ENCODE data around the gene LIME1.

- no peak for TF ChIP-seq CTCF (IDR thresholded peaks at IDR 0.05; ENCODE audit: control extremely low read depth in 1 of 3, insufficient read depth in 1 of 3, low read depth in 1 of 3, low read length in 3 of 3)
- no peak for TF ChIP-seq RNF2 (IDR thresholded peaks at IDR 0.05; ENCODE audit: borderline replicate concordance, low read depth, low read length, missing control alignments, poor library complexity, severe bottlenecking)
- TF ChIP-seq EGR1 (IDR thresholded peaks at IDR 0.05; ENCODE audit: borderline replicate concordance, low read depth, low read length) = no peak
- TF ChIP-seq TCF12 (IDR thresholded peaks at IDR 0.05; ENCODE audit: low read depth, low read length) = no peak
Measured at GRCh38 chr20:63787749-63788148, 51.3 kb downstream of the LIME1 start.
